HepG2 (cell line): ENCODE measurements around the gene KIF22. TPM values are rescaled to one million over a fixed set of nuclear protein-coding genes. Genes with fewer than 3 reads are reported as not detected.

Experiments
- ATAC-seq: fragments of 200-7000 bp; cut with Tn5 transposase; 3 replicates; pipeline ENCODE4 v1.9.1; 2020; ENCODE audit warnings: mild to moderate bottlenecking, moderate library complexity
- BruUV-seq: library from RNA; stranded (reverse); fragments of 400-500 nt; replicated peaks from 2 replicates; lab custom pipeline; 2021; lab: Mats Ljungman, UMichigan
- CTCF ChIA-PET: fragments of 300-600 bp; formaldehyde crosslinking; extraction: SDS; loops from one replicate; lab custom pipeline; 2021; ENCODE audit warnings: low total read pairs, inconsistent platforms, low intra/inter-chr PET ratio; lab: Yijun Ruan, JAX
- POLR2A ChIA-PET: fragments of 350-600 bp; sonication (Branson Sonifier 250); formaldehyde crosslinking; loops from one replicate; lab custom pipeline; 2020; ENCODE audit warnings: antibody characterized with exemption, inconsistent platforms; lab: Yijun Ruan, JAX
- DNase-seq: peaks from one replicate; pipeline ENCODE4 v3.0.0-alpha.2; 2015; ENCODE audit warnings: low spot score
- FAIRE-seq: peaks from 3 replicates; lab custom pipeline; 2011; peaks lifted over from hg19 to GRCh38; lab: Jason Lieb, UNC
- H2AFZ ChIP-seq: one replicate; pipeline ENCODE4 v1.6.1; 2011; ENCODE audit warnings: low read length, inconsistent platforms
- H3K27ac ChIP-seq: fragments of 300-600 bp; 3 replicates; pipeline ENCODE4 v1.8.0; 2011; ENCODE audit warnings: mixed run types, mild to moderate bottlenecking, mixed read lengths, low read length, inconsistent platforms; ENCODE audit not compliant: insufficient read depth; ENCODE audit errors: extremely low read length
- H3K27me3 ChIP-seq, 2 experiments: fragments of 200-600 bp in 1 of 2; 2 replicates in 1 of 2; 3 replicates in 1 of 2; pipeline versions ENCODE4 v1.6.0 to v1.8.0; 2011; ENCODE audit warnings: low read length in 2 of 2, mild to moderate bottlenecking in 2 of 2, moderate library complexity in 2 of 2, inconsistent platforms in 1 of 2; ENCODE audit not compliant: insufficient read depth in 2 of 2, control insufficient read depth in 1 of 2
- H3K36me3 ChIP-seq, 2 experiments: fragments of 200-600 bp in 1 of 2; replicated peaks in 1 of 2; 2 replicates in 1 of 2; 3 replicates in 1 of 2; pipeline versions ENCODE4 v1.5.1 to v1.8.0; 2011; ENCODE audit warnings: low read length in 2 of 2, inconsistent platforms in 1 of 2; ENCODE audit not compliant: insufficient read depth in 2 of 2, control insufficient read depth in 1 of 2
- H3K4me1 ChIP-seq: 2 replicates; pipeline ENCODE4 v1.5.1; 2012; ENCODE audit warnings: low read length, inconsistent platforms; ENCODE audit not compliant: insufficient read depth
- H3K4me2 ChIP-seq: 2 replicates; pipeline ENCODE4 v1.6.0; 2011; ENCODE audit warnings: low read depth, low read length, inconsistent platforms
- H3K4me3 ChIP-seq, 3 experiments: fragments of 200-600 bp in 1 of 3; sonication (generic), shearing (Covaris generic) in 1 of 3; replicated peaks in 1 of 3; 2 replicates each; pipeline ENCODE4 v1.5.1; 2011 to 2016; ENCODE audit warnings: low read length in 3 of 3, inconsistent platforms in 2 of 3, low read depth in 2 of 3, mild to moderate bottlenecking in 2 of 3, control low read depth in 1 of 3, mixed read lengths in 1 of 3; ENCODE audit not compliant: insufficient read depth in 1 of 3
- H3K79me2 ChIP-seq: one replicate; pipeline ENCODE4 v1.6.1; 2011; ENCODE audit warnings: low read length, inconsistent platforms; ENCODE audit not compliant: insufficient read depth
- H3K9ac ChIP-seq: 2 replicates; pipeline ENCODE4 v1.6.0; 2011; ENCODE audit warnings: mild to moderate bottlenecking, low read depth, low read length, inconsistent platforms; ENCODE audit not compliant: insufficient read depth
- H3K9me3 ChIP-seq: 2 replicates; pipeline ENCODE4 v1.5.1; 2012; ENCODE audit warnings: mild to moderate bottlenecking, low read length
- H4K20me1 ChIP-seq: 2 replicates; pipeline ENCODE4 v1.6.0; 2011; ENCODE audit warnings: inconsistent platforms, mild to moderate bottlenecking, low read length, moderate library complexity; ENCODE audit not compliant: insufficient read depth
- ASH2L ChIP-seq: fragments of 300-600, 200-600 bp; sonication (generic); IDR thresholded peaks from 2 replicates; pipeline ENCODE4 v1.7.0; 2017; ENCODE audit warnings: low read depth, mild to moderate bottlenecking, moderate library complexity, mixed read lengths, low read length; ENCODE audit not compliant: insufficient read length
- GZF1 ChIP-seq: sonication (generic); formaldehyde crosslinking; IDR thresholded peaks from 2 replicates; pipeline ENCODE4 v1.5.1; 2020; ENCODE audit warnings: mild to moderate bottlenecking, missing genetic modification reagents
- HIC2 ChIP-seq: sonication (generic); formaldehyde crosslinking; IDR thresholded peaks from 2 replicates; pipeline ENCODE4 v1.9.0; 2022; ENCODE audit warnings: low read depth, missing genetic modification reagents
- MIXL1 ChIP-seq: IDR thresholded peaks from 2 replicates; pipeline ENCODE4 v1.6.1; 2016
- NCOR1 ChIP-seq: fragments of 200-600 bp; sonication (generic); IDR thresholded peaks from 2 replicates; pipeline ENCODE4 v1.7.0; 2017; ENCODE audit warnings: antibody characterized with exemption, low read length, borderline replicate concordance
- NFIC ChIP-seq: IDR thresholded peaks from 2 replicates; pipeline ENCODE4 v1.6.1; 2012; ENCODE audit warnings: mild to moderate bottlenecking, low read length, inconsistent platforms
- THAP8 ChIP-seq: sonication (generic); formaldehyde crosslinking; IDR thresholded peaks from 2 replicates; pipeline ENCODE4 v1.5.1; 2020; ENCODE audit warnings: missing genetic modification reagents, mild to moderate bottlenecking, borderline replicate concordance
- TOE1 ChIP-seq: sonication (generic); formaldehyde crosslinking; IDR thresholded peaks from 2 replicates; pipeline ENCODE4 v1.4.0; 2020; ENCODE audit warnings: mild to moderate bottlenecking, missing genetic modification reagents
- ZBTB38 ChIP-seq: sonication (generic); formaldehyde crosslinking; IDR thresholded peaks from 2 replicates; pipeline ENCODE4 v1.5.1; 2020; ENCODE audit warnings: mild to moderate bottlenecking, missing genetic modification reagents
- ZBTB4 ChIP-seq: sonication (generic); formaldehyde crosslinking; IDR thresholded peaks from 2 replicates; pipeline ENCODE4 v1.4.0; 2020; ENCODE audit warnings: missing genetic modification reagents, mild to moderate bottlenecking, borderline replicate concordance
- ZBTB8A ChIP-seq: sonication (generic); formaldehyde crosslinking; IDR thresholded peaks from 2 replicates; pipeline ENCODE4 v1.4.0; 2020; ENCODE audit warnings: mild to moderate bottlenecking, low read depth, missing genetic modification reagents, borderline replicate concordance
- ZFP91 ChIP-seq: sonication (generic); formaldehyde crosslinking; IDR thresholded peaks from 2 replicates; pipeline ENCODE4 v1.9.0; 2022; ENCODE audit warnings: missing genetic modification reagents, mild to moderate bottlenecking, borderline replicate concordance
- ZNF451 ChIP-seq: sonication (generic); formaldehyde crosslinking; IDR thresholded peaks from 2 replicates; pipeline ENCODE4 v1.5.0; 2020; ENCODE audit warnings: mild to moderate bottlenecking, missing genetic modification reagents
- ZNF644 ChIP-seq: IDR thresholded peaks from 2 replicates; pipeline ENCODE4 v1.6.1; 2016; ENCODE audit warnings: low read depth
- ZNF768 ChIP-seq: sonication (generic); formaldehyde crosslinking; IDR thresholded peaks from 2 replicates; pipeline ENCODE4 v1.4.0; 2020; ENCODE audit warnings: missing genetic modification reagents
- ZNF790 ChIP-seq: sonication (generic); formaldehyde crosslinking; IDR thresholded peaks from 2 replicates; pipeline ENCODE4 v1.8.0; 2022; ENCODE audit warnings: missing genetic modification reagents, mild to moderate bottlenecking, borderline replicate concordance
- ZSCAN5A ChIP-seq: sonication (generic); formaldehyde crosslinking; IDR thresholded peaks from 2 replicates; pipeline ENCODE4 v1.8.0; 2022; ENCODE audit warnings: mild to moderate bottlenecking, missing genetic modification reagents, borderline replicate concordance
- WGBS: methylation state at CpG from one replicate; pipeline ENCODE4 v1.1.6; 2017; ENCODE audit warnings: low lambda C conversion rate; 5-methylcytosine and 5-hydroxymethylcytosine counted together
- in situ Hi-C: cut with HindIII; loops from 2 replicates; pipeline ENCODE4 v1.10.0; 2017; ENCODE audit warnings: low pct_unique_long_range_greater_than_20kb; ENCODE audit not compliant: extremely low pct_ligation_motif_present
- intact Hi-C: fragments of 100-400 bp; cut with micrococcal nuclease; formaldehyde crosslinking; loops from one replicate; pipeline ENCODE4 v1.10.0; 2022; ENCODE audit not compliant: unreplicated experiment
- polyA plus RNA-seq, 8 experiments: library from polyadenylated mRNA; depleted of rRNA in 3 of 8; stranded (reverse) in 7 of 8; unstranded in 1 of 8; fragments of >200 nt; fragmentation: Illumina TruSeq in 4 of 8; extraction: Trizol in 4 of 8; gene quantifications; 2 replicates each; pipeline versions ENCODE4 v1.2.1 to v1.2.3, GENCODE V29; 2011 to 2016; ENCODE audit warnings: low read depth in 4 of 8, missing spikeins in 1 of 8, mixed read lengths in 1 of 8; ENCODE audit not compliant: insufficient read depth in 1 of 8
- total RNA-seq, 5 experiments: library from RNA; depleted of rRNA; stranded (reverse); fragments of >200 nt; fragmentation: Illumina TruSeq; extraction: Trizol; gene quantifications; 2 replicates each; pipeline ENCODE4 v1.2.3, GENCODE V29; 2016; ENCODE audit warnings: low read depth in 1 of 5

KIF22 gene
- total and polyA plus RNA-seq, 2 of the 13 experiments (the other 11 are each of a cell fraction or from before 2014, with no cell fraction given) = 95.8 to 118 TPM

- in situ Hi-C loops = no loop called here
- TF ChIP-seq ZNF451 (CRISPR knock-in tag) (no peak), ZSCAN5A (no peak), ZNF644 (CRISPR knock-in tag) (no peak), GZF1 (CRISPR knock-in tag) (no peak), THAP8 (CRISPR knock-in tag) (no peak), ZBTB8A (CRISPR knock-in tag) (no peak), MIXL1 (CRISPR knock-in tag) (no peak), ZBTB38 (CRISPR knock-in tag) (no peak), HIC2 (CRISPR knock-in tag) (no peak), TOE1 (CRISPR knock-in tag) (no peak), NFIC (no peak), ZBTB4 (no peak), ASH2L (no peak), ZFP91 (CRISPR knock-in tag) (no peak), ZNF790 (CRISPR knock-in tag) (no peak), ZNF768 (CRISPR knock-in tag) (no peak), NCOR1 (no peak)
Observed at GRCh38 chr16:29835926-29836325, 45.4 kb downstream of the KIF22 start.

More at GRCh38 chr16:29835926-29836325, 45.4 kb downstream of the KIF22 start:
- ChIA-PET POLR2A (interaction anchor here (0.6 to 1.7 kb wide), 3 partner anchors 13 to 159 kb away, joined by 3 read pairs; partner anchors contain the start of gene CDIPT), CTCF (no interaction called here)
- Histone ChIP-seq H4K20me1 (no peaks in the 10 kb centered on the region), H3K4me1 (no peaks in the 10 kb centered on the region), H3K27ac (no peak overlapping the region), H2AFZ (no peak overlapping the region), H3K79me2 (no peaks in the 10 kb centered on the region), H3K4me3 (no peak overlapping the region), H3K27me3 (no peaks in the 10 kb centered on the region), H3K36me3 (peaks cover 5 to 13% of the 10 kb centered on the region in 2 experiments; a peak in 4 of 5 replicates), H3K4me2 (no peak overlapping the region), H3K9ac (no peak overlapping the region), H3K9me3 (no peaks in the 10 kb centered on the region)
- BruUV-seq = no TSS peak
- intact Hi-C loops = no loop called here
- FAIRE-seq (no peak), DNase-seq (no peak), ATAC-seq (no peak)
- WGBS = 93% methylated on average over 7 of the region's 7 CpGs
